RWPE2 (cell line): ENCODE results near the gene PAPPA2.

Source experiments
- ATAC-seq: fragments of 200-7000 bp; cut with Tn5 transposase; 3 replicates; pipeline ENCODE4 v1.9.1; 2021; ENCODE audit warnings: low read depth
- DNase-seq: peaks from one replicate; pipeline ENCODE4 v3.0.0-alpha.2; 2020; ENCODE audit warnings: low spot score
- H3K27ac ChIP-seq: fragments of 450-650 bp; 2 replicates; pipeline ENCODE4 v1.5.1; 2017; ENCODE audit warnings: mild to moderate bottlenecking; ENCODE audit not compliant: poor library complexity, severe bottlenecking
- H3K27me3 ChIP-seq: fragments of 250-450 bp; sonication (Bioruptor Pico); 2 replicates; pipeline ENCODE4 v1.5.1; 2021; ENCODE audit warnings: mild to moderate bottlenecking, moderate library complexity; ENCODE audit not compliant: insufficient read depth, poor library complexity, severe bottlenecking
- H3K36me3 ChIP-seq: fragments of 250-450 bp; sonication (Bioruptor Pico); 2 replicates; pipeline ENCODE4 v1.5.1; 2020; ENCODE audit warnings: low read depth, mild to moderate bottlenecking, moderate library complexity
- H3K4me1 ChIP-seq: fragments of 250-450 bp; sonication (Bioruptor Pico); 2 replicates; pipeline ENCODE4 v1.5.1; 2021; ENCODE audit warnings: mild to moderate bottlenecking, moderate library complexity; ENCODE audit not compliant: insufficient read depth, poor library complexity, severe bottlenecking
- H3K4me3 ChIP-seq: fragments of 250-450 bp; sonication (Bioruptor Pico); 2 replicates; pipeline ENCODE4 v1.5.1; 2021; ENCODE audit warnings: mild to moderate bottlenecking, moderate library complexity; ENCODE audit not compliant: severe bottlenecking
- H3K9me3 ChIP-seq: fragments of 250-450 bp; sonication (Bioruptor Pico); 2 replicates; pipeline ENCODE4 v1.5.1; 2021; ENCODE audit warnings: mild to moderate bottlenecking, moderate library complexity; ENCODE audit not compliant: severe bottlenecking
- TF ChIP-seq, protein P1 (sequence below): fragments of 450-650 bp; IDR thresholded peaks from one replicate; pipeline ENCODE4 v1.5.1; 2017; ENCODE audit warnings: mild to moderate bottlenecking, moderate library complexity; ENCODE audit not compliant: poor library complexity, severe bottlenecking

Gene PAPPA2

DNA sequence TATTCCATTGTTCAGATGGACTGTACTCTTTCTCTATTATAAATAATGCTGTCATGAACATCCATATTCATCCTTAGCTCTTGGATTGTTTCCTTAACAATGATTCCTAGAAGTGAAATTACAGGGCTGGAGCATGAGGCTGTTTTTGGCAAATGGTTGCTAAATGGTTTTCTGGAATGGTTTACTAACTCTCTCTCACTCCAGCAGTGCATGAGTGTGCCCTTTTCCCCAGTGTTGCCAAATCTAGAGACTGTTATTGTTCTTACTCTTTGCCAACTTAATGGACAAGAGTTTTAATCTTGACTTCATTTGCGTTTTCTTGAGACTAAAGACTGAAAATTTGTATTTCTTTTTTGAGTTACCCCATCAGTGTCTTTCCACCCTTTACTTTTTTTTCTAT is 113.0 kb downstream of the PAPPA2 start:
- Histone ChIP-seq H3K27ac (no peak overlapping the region), H3K4me1 (no peaks in the 10 kb centered on the region), H3K27me3 (peaks cover 5% of the 10 kb centered on the region), H3K4me3 (no peak overlapping the region), H3K9me3 (no peaks in the 10 kb centered on the region), H3K36me3 (no peaks in the 10 kb centered on the region)
- TF ChIP-seq, protein P1, sequence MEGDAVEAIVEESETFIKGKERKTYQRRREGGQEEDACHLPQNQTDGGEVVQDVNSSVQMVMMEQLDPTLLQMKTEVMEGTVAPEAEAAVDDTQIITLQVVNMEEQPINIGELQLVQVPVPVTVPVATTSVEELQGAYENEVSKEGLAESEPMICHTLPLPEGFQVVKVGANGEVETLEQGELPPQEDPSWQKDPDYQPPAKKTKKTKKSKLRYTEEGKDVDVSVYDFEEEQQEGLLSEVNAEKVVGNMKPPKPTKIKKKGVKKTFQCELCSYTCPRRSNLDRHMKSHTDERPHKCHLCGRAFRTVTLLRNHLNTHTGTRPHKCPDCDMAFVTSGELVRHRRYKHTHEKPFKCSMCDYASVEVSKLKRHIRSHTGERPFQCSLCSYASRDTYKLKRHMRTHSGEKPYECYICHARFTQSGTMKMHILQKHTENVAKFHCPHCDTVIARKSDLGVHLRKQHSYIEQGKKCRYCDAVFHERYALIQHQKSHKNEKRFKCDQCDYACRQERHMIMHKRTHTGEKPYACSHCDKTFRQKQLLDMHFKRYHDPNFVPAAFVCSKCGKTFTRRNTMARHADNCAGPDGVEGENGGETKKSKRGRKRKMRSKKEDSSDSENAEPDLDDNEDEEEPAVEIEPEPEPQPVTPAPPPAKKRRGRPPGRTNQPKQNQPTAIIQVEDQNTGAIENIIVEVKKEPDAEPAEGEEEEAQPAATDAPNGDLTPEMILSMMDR = no peak
- DNase-seq (no peak), ATAC-seq (no peak)

DNA sequence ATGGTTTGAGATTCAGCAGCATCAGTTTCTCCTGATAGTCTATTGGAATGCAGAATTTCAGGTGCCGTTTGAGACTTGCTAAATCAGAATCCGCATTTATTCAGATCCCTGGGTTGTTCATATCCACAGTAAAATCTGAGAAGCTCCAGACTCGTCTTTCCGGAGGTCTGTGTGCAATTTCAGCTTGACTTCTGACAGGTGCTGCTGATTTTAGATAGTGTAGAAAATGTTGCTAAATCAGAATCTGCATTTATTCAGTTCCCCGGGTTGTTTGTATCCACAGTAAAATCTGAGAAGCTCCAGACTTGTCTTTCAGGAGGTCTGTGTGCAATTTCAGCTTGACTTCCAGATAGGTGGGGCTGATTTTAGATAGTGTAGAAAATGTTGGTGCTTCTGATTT is 113.7 kb downstream of the PAPPA2 start:
- H3K4me1 ChIP-seq = no peaks in the 10 kb centered on the region
- TF ChIP-seq, protein P1 = no peak
- no peak for ATAC-seq

DNA sequence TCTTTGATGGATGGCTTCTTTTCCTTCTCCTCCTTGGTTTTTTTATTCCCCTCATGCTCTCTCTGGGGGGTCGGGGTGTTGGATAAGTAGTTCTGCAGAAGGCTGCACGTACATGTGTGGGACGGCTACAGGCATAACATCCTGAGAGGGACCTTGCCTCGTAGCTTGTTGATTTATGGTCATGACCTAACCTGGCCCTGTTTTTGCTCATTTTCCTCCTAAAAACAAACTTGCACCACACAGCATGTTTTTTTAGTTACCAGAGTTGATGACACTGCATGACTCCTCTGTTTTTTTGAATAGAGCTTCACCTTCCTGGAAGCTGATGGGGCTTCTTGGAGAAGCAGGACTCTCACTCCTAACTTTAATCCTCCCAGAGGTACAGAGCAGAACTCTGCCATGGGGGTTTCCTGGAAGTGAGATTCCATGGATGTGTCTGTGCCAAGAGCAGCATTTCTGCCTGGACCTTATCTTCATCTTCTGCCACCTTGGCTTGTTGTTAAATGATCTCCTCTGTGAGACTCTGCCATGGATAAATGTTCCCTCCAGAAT is 114.7 kb downstream of the PAPPA2 start:
- Histone ChIP-seq H3K36me3 (no peaks in the 10 kb centered on the region), H3K27me3 (peaks cover 5% of the 10 kb centered on the region), H3K27ac (no peak overlapping the region), H3K4me3 (no peak overlapping the region), H3K4me1 (no peaks in the 10 kb centered on the region), H3K9me3 (no peaks in the 10 kb centered on the region)
- no peak for ATAC-seq
- TF ChIP-seq, protein P1 = no peak
- no peak for DNase-seq

More for the DNA sequence above, 113.7 kb downstream of the PAPPA2 start:
- no peak overlapping the region for H3K4me3 ChIP-seq
- no peak for DNase-seq
- no peaks in the 10 kb centered on the region for H3K9me3 ChIP-seq
- H3K36me3 ChIP-seq = no peaks in the 10 kb centered on the region
- peaks cover 5% of the 10 kb centered on the region for H3K27me3 ChIP-seq
- no peak overlapping the region for H3K27ac ChIP-seq

DNA sequence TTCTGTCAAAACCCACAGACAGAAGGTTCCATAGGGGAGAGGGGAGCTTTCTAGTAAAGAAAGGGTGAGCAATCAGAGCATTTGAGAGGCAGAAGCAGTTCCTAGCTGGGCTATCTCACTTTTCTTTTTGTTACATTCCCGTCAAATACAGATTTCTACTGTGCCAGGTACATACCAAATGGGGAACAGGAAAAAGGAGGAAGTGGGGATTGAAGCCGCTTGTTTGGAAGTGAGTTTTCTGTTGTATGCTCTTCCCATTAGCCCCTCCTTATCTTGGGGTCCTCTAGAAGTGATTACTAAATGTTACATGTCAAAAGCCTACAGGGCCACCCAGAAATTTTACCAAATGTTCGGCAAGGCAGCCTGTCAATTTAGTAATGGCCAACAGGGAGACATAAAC is 116.1 kb downstream of the PAPPA2 start:
- Histone ChIP-seq H3K36me3 (no peaks in the 10 kb centered on the region), H3K4me3 (no peak overlapping the region), H3K9me3 (no peaks in the 10 kb centered on the region), H3K4me1 (no peaks in the 10 kb centered on the region), H3K27me3 (peaks cover 5% of the 10 kb centered on the region), H3K27ac (no peak overlapping the region)
- ATAC-seq (no peak), DNase-seq (no peak)
- TF ChIP-seq, protein P1 = no peak

DNA sequence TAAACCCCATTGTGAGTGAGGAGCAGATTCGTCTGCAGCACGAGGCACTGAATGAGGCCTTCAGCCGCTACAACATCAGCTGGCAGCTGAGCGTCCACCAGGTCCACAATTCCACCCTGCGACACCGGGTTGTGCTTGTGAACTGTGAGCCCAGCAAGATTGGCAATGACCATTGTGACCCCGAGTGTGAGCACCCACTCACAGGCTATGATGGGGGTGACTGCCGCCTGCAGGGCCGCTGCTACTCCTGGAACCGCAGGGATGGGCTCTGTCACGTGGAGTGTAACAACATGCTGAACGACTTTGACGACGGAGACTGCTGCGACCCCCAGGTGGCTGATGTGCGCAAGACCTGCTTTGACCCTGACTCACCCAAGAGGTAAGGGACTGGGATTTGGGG is 132.2 kb downstream of the PAPPA2 start:
- TF ChIP-seq, protein P1 = no peak
- no peaks in the 10 kb centered on the region for H3K4me1 ChIP-seq
- H3K4me3 ChIP-seq = no peak overlapping the region
- ATAC-seq = no peak
- no peaks in the 10 kb centered on the region for H3K36me3 ChIP-seq
- no peaks in the 10 kb centered on the region for H3K27me3 ChIP-seq
- H3K27ac ChIP-seq = no peak overlapping the region
- no peak for DNase-seq
- H3K9me3 ChIP-seq = no peaks in the 10 kb centered on the region
